GM13977 (cell line): ENCODE measurements around the gene PIK3C2B.

ENCODE experiments used
- DNase-seq: peaks from one replicate; pipeline ENCODE4 v3.0.0; 2012; ENCODE audit warnings: low spot score
- CTCF ChIP-seq: IDR thresholded peaks from 2 replicates; pipeline ENCODE4 v1.5.1; 2012; ENCODE audit warnings: mild to moderate bottlenecking, control low read depth; ENCODE audit not compliant: insufficient read depth; ENCODE audit errors: extremely low read depth, missing control alignments
- in situ Hi-C: fragments of 300-500 bp; cut with MboI; formaldehyde crosslinking; loops from one replicate; pipeline ENCODE4 v1.12.0; 2022; ENCODE audit warnings: low sequenced_read_pairs, low pct_unique_long_range_greater_than_20kb, mixed read lengths, inconsistent platforms; ENCODE audit not compliant: unreplicated experiment

Gene PIK3C2B

GRCh38 chr1:204503122-204503912 is 8.7 kb upstream of the PIK3C2B start:
- no peak for DNase-seq
- peak; percentile 64 for TF ChIP-seq CTCF
- in situ Hi-C loops, result loop anchor here (5.0 kb wide), 1 partner anchor 56 kb away; no protein-coding TSS in a partner anchor

GRCh38 chr1:204502241-204502640 is 7.6 kb upstream of the PIK3C2B start:
- in situ Hi-C loops, result loop anchor here (5.0 kb wide), 1 partner anchor 55 kb away; no protein-coding TSS in a partner anchor
- TF ChIP-seq CTCF, result no peak
- DNase-seq, result no peak

- in situ Hi-C loops, result loop anchor here (5.0 kb wide), 1 partner anchor 52 kb away; no protein-coding TSS in a partner anchor
- no peak for TF ChIP-seq CTCF
- no peak for DNase-seq
These were observed 5.2 kb upstream of the PIK3C2B start for GRCh38 chr1:204499511-204500468.

- in situ Hi-C loops, result no loop called here
- no peak for TF ChIP-seq CTCF
- DNase-seq, result no peak
These were observed 4.4 kb upstream of the PIK3C2B start for GRCh38 chr1:204498981-204499380.

GRCh38 chr1:204495777-204496176 is 1.2 kb upstream of the PIK3C2B start:
- in situ Hi-C loops, result no loop called here
- DNase-seq, result no peak
- TF ChIP-seq CTCF, result no peak

GRCh38 chr1:204495078-204495753 is 611 bp upstream of the PIK3C2B start:
- in situ Hi-C loops, result no loop called here
- DNase-seq, result peak; percentile 75
- no peak for TF ChIP-seq CTCF
